ENCODE measurements around the gene INKA2.

INKA2 gene

DNA sequence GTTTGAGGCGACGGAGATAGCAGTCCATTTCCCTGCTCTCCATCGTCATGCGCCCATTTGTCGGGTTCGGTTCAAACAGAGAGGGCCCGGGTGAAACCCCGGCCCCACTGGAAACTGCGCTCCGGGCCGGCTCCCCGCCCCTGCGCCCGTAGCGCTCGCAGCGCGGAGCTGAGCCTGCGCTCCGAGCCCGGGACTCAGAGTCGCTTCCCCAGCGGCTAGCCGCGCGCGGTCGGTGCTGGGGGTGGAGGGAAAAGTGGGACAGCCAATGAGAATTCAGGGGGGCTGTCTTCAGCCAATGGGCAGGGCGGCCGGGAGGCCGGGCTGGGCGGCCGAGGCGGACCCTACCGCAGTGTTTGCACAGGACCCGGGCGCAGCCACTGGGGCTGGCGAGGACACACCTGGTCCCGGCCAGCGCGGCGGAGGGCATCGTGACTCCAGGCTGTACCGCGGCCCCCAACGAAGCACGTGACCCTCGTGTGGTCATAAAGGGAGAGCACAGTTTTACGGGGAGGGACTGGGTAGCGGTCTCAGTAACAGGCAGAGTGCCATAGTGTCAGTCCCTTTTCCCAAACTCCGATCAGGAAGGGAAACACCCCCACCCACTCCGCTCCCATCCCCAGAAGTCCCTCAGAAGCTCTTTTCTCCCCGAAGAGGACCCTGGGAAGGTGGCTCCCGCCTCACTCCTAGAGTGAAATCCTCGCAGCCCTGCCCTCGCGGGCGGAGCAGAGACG is at the start of gene INKA2:
TSS of gene INKA2 (minus strand) at position 202 of the 731 bp plus-strand sequence. CDS start at position 49, 153 bp downstream.
- peak; percentile 42 to 80 for DNase-seq

DNA sequence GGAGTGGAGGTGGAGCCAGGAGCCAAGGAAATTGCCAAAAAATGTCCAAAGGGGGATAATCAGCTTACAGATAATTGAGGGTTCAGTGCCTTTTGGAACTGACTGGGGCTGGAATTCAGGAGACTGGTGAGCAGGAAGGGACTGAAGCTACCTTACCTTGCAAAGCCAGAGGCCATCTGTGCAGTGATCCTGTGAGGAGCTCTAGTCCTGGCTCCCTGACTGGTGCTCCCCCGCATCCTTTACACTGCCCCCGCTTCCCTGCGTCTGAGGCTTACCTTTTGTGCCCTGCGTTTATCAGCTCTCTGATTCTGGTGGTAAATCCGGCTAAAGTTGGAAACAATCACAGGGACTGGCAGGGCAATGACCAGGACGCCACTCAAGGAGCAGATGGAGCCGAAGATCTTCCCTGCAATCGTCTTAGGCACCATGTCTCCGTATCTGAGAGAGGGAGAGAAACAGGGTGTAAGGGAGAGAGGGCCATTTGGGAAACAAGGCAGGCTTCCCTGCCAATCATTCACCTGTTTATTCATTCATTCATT is 47.5 kb upstream of the INKA2 start:
- DNase-seq = peak in 1 of 2 experiments; percentile 30

DNA sequence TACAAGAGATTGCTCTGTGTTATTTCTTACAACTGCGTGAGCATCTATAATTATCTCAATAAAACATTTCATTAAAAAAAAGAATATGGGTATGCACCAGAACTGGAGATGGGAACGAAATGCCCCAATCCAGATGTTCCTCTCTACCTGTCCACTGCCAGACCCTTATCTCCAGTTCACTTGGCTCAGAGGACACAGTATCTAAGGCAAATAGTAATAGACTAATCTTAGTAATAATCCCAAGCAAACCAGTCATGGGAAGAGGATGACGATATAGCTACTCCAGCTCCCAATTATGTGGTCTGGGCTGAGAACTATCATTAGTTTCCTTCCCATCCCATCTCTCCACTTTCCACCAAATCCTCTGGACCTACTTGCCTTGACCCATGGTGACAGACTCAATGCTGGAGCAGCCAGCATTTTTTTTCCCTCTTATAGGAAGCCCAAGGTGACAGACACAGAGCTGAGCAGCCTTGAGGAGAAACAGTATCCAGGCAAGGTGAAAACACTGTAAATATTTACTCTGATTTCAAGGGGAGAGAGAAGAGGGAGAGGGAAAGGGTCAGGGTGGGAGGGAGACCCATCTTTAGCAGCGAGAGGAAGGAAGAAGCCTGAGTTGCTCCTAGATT is 45.2 kb upstream of the INKA2 start:
- no peak for DNase-seq

DNA sequence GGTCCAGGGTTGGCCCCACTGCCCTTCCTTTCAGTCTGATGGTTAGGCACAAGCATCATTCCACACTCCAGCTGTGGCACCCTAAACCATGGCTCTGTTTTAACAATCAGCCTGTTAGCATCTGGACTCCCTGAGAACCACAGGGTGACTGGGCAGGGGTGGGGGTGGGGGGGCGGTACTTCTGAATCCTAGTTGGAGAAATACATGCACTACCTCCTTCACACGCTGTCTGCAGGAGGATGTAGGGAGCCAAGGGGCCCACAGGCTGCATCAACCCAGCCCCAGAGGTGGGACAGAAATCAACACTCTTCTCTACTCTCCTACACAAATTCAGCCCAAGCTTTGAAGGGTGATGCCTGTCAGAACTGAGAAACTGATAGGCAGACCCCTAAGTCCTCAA is 40.4 kb upstream of the INKA2 start:
- no peak for DNase-seq

DNA sequence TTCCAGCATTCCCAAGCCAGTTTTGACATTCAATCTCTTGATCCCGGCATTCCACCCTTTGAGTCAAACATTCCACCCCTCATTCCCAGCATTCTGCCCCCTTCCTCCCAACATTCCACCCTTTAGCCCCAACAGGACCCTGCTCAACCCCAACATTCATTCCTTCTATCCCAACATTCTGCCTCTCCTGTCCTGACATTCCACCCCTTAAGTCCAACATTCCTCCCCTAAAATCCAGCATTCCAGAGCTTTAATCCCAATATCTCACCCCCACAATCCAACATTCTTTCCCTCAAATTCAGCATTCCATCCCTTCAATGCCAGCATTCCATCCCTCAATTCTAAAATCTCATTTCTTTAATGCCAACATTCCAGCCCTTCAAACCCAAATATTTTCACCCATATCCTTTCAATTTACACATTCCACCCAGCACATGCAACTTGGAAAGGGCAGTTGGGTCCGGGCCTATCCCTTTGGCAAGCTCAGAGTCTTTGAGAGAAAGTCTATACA is 39.4 kb upstream of the INKA2 start:
- DNase-seq = no peak

DNA sequence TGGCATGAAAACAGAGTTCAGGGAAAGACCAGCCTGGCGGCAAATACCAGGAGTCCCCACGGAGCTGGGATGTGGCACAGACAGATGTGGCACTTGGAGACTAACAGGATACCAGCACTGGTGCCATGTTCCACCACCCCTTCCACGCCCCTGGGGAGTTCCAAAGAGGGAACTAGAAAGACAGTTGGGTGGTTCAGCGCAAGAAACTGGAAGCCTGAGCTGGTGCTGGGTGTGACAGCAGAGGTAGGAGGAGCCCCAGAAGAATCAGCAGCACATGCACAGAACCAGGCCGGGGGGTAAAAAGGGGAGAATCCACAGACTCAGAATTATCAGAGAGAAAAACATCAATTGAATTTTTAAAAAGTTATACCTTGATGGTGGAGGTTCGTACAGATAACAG is 38.9 kb upstream of the INKA2 start:
- DNase-seq = no peak

DNA sequence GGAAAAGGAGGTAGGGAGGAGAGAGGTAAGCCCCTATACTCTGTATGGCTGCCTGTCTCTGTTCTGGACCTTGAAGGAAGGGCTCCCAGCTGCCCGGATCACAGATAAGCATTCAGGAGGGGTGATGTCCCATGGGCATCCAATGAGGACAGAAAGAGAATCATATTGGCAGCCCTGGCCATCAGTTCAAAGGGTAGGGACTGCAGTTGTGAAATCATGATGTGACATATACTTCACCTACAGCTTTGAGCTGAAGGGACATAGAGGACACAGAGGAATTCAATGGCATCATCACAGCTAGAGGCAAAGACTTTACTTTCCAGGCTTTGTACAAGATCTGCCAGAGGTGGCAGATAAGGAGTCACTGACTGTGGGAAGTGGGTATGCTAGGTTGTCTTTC is 38.1 kb upstream of the INKA2 start:
- DNase-seq = no peak

DNA sequence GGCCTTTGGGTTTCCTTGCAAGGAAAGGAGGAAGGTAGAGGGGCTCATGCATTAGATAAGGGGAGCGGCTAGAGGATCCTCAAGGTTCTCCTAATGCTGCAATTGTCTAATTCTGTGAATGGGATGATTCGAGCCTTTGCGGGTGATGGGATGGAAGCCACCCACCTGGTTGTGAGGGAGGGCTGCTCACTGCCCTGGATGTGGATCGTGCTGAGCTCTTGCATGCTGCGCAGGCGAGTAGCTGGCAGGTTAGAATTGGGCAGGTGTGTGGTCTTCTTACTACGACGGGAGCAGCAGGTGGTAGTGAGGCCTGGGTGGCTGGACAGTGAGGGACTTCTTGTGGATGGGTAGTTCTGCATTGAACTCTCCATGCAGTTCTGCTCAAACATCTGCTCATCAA is 37.7 kb upstream of the INKA2 start:
- no peak for DNase-seq

DNA sequence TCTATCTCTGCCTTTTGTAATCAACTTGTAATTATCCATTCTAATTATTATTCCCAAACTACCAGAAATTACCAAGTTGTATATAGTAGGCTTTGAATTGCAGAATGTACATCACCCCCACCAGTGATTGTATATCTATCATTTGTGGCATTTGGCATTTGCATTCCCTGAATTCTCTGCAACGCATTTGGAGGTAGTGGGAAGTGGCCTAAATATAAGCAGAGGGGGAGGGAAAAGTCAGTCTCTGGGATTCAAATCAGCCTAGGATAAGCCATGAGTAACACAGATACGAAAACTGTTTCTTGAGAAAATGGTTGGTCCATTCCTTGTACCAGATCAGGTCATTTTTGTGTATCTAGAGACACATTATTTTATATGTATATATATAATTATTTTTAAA is 37.2 kb upstream of the INKA2 start:
- DNase-seq = no peak

DNA sequence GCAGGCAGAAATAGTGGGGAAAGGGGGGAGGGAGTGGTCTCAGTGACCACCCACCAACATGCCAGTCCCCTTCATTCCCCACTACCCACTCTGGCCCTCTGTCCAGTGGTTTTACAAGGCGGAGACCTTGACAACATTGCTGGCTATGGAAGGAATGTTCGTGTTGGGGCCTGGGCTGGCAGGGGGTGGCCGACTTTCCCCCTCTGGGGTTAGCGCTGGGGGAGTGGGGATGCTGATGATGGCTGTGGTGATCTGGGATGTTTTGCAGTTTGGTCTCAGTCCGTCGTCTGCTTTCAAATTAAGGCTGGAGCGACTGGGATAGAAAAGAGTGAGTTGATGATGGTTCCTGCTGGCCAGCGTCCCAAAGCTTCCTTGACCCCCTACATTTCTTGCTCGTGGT is 36.8 kb upstream of the INKA2 start:
- no peak for DNase-seq

DNA sequence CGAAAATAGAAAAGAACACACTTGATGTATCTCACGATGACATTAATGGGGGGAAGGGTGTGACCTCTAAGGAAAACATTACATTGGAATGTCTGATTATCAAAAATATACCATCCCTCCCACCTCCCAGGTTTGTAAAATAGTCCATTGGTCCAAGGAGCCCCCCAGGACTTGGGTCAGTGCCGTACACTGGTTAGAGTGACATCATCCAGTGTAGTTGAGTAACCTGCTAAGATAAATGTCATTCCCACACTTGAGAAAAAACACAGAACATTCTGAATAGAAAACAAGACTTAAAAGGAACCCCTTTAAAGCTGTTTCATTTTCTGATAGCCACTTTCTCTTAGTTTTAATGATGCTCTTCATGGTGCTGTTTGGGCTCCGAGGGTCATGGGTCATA is 31.7 kb upstream of the INKA2 start:
- DNase-seq = no peak

DNA sequence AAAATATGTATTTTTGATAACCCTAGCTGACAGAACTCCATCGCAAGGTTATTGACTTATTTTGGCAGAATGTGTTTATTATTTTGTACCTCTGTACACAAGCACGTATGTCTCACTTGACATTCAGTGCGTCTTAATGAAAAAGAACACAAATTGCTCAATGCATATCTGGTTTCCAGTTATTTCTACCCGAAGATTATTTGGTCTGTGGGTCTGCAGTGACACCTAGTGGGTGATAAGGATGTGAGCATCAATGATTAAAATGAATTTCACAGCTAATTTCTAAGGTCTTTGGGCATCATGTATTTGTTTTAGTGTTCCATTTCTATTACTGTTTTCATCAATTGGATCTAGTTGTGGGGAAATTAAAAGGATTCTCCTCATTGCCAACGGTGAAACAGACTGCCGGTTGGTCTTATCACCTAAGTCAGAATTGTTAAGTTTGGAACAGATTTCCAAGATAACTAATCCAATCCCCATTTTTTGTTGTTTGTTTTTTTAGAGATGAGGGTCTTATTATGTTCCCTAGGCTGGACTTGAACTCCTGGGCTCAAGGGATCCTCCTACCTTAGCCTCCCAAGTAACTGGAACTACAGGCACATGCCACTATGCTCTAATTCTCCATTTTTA is 30.4 kb upstream of the INKA2 start:
- DNase-seq = peak in 1 of 2 experiments; percentile 38

DNA sequence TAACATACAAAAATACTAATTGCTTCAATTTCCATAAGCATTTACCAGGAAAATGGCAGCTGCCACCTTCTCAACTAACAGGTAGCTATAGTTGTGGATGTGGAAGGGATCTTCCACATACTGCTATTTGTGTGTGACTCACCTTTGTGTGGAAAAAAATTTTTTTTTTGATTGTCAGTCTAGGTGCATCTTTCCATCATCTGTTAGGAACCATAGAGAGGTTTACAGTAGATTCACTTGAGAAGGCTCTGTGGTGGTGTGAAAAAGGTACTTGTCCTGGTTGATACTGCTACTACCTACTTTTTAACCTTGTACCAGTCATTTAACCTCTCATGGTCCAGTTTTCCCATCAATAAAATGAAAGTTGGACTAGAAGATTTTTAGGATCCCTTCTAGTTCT is 29.4 kb upstream of the INKA2 start:
- no peak for DNase-seq

DNA sequence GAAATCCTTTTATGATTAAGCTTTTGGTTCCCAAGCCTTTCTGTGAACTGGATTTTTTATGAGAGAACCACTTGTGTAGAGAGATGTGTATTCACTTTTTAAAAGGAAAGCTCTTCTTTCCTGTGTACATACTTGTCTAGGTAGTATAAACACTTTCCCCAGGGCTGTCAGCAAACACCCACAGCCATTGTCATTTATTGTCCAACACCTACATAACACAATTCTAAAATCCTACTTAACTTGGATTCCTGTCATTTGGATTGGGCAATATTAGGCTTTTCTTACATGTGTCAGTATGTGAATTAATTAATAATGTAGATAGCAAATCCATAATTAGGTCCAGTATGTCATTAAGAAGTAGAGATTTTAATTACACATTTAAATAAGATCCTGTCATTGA is 28.8 kb upstream of the INKA2 start:
- DNase-seq = no peak

DNA sequence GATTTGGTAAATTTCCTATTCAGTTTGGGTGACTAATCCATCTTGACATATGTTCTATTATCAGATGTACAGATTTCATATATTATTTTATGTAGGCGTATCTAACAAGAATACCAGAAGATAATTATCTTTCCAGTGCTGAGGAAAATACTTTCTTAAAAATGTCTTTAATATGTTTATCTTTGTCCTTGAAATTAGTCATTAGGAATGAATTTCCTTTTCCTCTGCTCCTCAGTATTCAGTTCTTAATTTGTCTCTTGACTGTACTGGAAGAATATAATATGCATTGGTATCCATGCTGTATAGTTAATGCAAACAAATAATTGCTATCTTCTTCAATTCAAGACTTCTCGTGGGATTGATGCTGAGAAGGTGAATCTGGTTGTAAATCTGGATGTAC is 23.1 kb upstream of the INKA2 start:
- no peak for DNase-seq

DNA sequence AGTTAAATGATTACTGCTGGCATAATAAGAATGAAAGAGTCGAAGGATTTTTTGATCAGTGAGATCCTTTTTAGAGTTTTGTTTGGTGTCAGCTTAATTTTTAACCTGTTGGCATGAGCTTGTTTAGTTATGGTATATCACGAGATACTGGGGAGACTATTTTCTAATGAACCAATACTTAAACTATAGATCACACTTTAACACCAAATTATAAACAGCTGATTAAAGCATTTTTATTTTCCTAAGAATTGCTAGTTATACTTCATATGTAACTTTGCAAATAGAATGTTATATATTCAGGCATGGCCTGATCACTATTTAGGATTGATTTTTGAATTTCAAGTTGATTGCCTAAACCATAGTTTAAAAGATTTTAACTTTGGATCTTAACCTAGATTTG is 22.5 kb upstream of the INKA2 start:
- DNase-seq = no peak

DNA sequence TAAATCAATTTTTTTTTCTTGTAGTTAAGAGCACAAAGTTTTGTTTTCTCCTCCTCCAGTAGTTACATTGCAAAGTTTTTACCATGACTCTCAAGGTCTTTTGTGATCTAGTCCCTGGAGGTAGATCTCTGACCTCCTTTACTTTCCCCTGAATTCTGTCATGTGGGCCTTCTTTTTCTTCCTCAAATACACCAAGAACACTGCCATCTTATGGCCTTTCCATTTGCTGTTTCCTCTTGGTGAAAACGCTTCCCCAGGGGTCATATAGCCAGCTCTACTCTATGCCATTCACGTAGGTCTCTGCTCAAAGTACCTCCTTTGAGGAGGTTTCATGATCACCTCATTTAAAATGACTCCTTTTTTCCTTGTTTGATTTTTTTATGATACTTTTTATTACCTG is 19.2 kb upstream of the INKA2 start:
- DNase-seq = no peak

DNA sequence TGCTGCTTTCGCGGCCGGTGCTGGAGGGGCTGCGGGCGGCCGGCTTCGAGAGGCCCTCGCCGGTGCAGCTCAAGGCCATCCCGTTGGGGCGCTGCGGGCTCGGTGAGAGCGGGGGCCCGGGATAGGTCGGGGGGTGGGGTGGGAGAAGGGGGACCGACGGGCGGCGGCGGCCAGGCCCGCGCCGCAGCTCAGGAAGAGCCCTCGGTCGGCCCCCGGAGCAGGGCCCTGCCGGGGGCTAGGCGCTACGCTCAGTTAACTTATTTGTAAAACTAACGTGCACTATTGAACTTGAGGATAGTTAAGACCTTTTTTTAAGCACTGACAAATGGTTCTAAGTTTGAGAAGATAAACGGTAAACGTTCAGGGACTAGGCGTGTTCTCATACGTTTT is 16.9 kb upstream of the INKA2 start:
- no peak for DNase-seq

DNA sequence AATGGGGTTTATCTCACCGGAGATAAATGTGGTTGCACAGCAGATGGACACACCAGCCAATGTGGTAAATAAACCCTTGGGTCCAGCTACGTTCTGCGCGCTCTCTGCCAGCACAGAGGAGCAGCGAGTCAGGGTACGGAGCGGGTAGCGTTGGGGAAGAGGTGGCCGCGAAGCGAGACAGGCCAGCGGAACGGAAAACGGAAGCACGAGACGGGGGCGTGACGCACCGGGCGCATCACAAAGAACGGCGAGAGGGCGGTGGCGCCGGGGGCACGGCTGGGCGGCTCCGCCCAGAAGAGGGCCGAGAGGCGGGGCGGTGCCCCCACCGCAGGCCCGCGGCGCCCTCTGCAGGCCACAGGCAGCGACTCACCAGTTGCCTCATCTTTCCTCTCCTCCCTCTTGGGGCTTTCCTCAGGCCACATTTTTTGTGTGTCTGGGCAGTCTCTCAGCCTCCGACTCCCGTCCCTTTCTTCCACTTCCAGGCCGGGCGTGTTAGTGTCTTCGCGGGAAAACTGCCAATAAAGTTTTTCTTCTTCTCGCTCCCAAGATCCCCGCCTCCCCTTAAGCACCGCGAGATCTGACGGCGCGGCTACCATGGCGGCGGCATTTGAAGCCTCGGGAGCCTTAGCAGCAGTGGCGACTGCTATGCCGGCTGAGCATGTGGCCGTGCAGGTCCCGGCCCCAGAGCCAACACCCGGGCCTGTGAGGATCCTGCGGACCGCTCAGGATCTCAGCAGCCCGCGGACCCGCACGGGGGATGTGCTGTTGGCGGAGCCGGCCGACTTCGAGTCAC is 16.3 kb upstream of the INKA2 start, which contains the start of gene DDX20:
TSS of gene DDX20 (plus strand) at position 571 of the 793 bp plus-strand sequence. CDS start at position 595, 24 bp downstream.
- DNase-seq = peak; percentile 40 to 60

DNA sequence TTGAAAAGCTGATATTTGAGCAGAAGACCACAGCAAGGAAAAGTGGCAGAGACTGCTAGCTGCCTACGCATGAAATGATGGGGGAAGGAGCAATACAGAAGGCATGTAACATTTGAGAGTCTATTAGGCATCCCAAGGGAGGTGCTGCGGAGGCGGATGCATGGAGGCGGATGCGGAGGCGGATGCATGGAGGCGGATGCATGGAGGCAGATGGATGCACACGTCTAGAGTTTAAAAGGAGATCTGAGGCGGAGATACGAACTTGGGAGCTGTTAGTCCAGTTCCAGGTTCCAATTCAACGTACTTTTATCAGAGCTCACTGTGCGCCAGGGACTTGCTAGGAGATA is 15.8 kb upstream of the INKA2 start:
- DNase-seq = no peak

DNA sequence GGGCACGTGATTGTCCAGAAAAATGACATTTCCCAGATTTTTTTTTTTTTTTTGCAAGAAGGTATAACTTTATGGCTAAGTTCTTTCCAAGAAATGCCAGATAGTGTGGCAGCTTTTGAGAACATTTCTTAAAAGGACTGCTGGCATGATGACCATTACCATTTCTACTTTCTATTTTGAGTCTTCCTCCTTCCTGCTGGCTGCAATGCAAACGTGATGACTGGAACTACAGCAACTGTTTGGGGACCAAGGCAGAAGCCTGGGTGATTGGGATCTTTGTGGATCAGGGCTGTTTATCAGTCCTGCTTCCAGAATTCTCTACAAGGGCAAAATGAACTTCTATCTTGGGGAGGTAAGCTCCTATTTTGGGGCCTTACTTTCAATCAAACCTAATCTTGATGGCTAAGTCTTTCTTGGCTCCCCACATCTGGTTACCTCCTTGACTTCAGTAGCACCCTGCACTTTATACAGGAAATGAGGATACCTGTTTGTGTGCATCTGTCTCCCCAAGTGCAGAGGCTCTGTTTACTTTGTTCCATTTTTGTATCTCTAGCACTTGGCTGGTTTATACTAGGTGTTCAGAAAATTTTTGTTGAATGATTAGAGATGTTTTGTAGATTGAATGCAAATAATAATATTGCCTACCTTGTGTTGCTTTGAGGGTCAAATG is 12.8 kb upstream of the INKA2 start:
- no peak for DNase-seq

DNA sequence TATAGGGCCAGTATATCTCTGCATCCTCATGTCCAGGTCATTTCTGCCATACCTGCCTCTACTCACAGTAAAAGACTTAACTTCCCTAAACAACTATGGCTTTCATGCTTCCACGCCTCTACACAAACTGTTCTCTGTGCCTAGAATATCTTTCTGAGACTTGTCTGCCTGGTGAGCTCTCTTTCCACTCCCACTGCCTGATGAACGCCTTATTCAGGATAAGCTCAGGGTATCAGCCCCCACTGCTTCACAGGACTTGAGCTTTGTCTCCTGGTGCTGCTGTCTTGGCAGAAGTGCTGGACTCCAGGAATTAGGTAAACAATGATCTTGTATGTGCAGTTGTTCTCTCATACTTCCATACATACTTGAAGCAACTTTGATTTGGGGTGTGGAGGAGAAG is 11.7 kb upstream of the INKA2 start:
- no peak for DNase-seq

Data from cerebellar nuclear complex (tissue), 1 donor.